NCI-H446 treated with DMSO at 0.1 percent for 48 hours (cell line): ENCODE data around the gene STARD9.
"Not testable (repeated sequence)": the region's sequence is repeated elsewhere in the genome, so short reads cannot be mapped to it uniquely, and the experiment has no call there.

Source experiments
- DNase-seq: peaks from one replicate; lab custom pipeline; 2025; lab: John Stamatoyannopoulos, UW

Gene STARD9

DNA sequence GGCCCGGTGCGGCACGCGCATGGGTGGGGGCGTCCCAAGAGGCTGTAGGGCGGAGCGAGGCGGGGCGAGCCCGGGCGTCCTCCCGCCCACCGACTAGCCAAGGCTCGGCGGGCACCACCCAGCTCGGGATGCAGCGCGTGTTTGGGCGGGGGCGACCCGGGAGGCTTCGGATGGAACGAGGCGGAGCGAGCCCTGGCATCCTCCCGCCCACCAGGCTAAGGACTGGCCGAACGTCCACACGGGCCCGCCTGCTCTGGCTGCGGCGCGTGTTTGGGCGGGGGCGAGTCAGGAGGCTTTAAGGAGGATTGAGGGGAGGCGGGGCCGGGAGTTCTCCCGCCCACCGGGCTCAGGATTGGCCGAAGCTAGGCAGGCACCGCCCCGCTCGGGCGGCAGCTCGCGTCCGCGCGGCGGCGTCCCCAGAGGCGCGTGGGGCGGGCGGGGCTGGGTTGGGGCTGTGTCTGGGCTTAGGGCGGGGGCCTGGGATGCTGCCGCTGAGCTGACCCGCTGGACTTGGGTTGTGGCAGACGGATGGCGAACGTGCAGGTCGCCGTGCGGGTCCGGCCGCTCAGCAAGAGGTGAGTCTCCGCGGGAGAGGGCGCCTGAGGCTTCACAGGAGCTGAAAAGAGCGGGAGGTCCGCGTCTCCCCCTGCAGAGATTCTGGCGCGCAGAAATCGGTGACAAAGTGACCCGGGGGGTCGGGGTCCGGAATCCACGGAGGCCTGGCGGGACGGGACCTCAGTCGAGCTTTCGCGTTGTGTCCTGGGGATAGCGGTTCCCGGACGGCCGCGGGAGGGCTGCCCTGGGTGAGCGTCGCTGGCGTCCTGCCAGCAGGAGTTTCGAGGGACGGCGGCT, at the start of gene STARD9:
Gene STARD9 (plus strand): TSS at position 419 of the 852 bp plus-strand sequence. CDS start 110 bp downstream, at position 529.
- peak; percentile 97 for DNase-seq

- no peak for DNase-seq
Measured at GRCh38 chr15:42528970-42529369, 46.4 kb upstream of the STARD9 start.

DNA sequence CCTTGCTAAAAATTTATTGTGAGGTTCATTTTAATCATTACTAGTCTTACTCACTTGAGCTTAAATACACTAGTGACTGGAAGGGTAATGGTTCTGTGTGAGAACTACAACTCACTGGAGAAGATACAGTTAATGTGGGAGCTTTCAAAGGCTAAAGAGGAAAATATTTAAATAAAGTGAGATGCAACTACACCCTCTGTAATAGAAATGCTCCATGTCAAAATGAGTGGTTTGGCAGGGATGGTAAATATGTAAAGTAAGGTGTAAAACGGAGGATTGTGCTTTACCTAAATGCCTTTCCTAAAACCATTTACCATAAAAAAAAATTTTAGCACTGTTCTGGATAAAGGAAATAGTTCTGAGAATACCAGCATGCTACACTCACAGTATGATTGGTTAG, 42.2 kb upstream of the STARD9 start:
- DNase-seq, result no peak

GRCh38 chr15:42544853-42545629, 30.4 kb upstream of the STARD9 start:
- DNase-seq, result no peak

DNA sequence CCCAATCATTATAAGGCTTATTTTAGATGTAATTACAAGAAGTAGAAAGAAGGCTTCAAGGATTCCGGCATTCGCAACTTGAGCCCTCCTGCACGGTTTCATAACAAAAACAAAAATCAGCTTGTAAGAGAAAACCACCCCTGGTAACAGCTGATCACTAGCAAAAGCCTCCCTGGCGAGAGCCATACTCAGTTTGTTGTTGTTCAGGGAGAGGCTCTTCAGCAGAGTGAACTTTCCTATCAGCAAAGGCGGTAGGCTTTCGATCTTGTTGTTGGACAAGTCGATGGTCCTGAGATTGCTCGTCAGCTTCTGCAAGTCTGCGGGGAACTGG, 27.5 kb upstream of the STARD9 start:
- no peak for DNase-seq

- peak; percentile 35 for DNase-seq
Measured at GRCh38 chr15:42548249-42549031, 27.0 kb upstream of the STARD9 start, which contains the start of the genes HAUS2 and LRRC57. Gene HAUS2, plus strand, starts transcription at chr15:42548838. Its CDS starts 35 bp downstream, at chr15:42548873. Gene LRRC57, minus strand, starts transcription at chr15:42548793. Its CDS starts 359 bp downstream, at chr15:42548434.

DNA sequence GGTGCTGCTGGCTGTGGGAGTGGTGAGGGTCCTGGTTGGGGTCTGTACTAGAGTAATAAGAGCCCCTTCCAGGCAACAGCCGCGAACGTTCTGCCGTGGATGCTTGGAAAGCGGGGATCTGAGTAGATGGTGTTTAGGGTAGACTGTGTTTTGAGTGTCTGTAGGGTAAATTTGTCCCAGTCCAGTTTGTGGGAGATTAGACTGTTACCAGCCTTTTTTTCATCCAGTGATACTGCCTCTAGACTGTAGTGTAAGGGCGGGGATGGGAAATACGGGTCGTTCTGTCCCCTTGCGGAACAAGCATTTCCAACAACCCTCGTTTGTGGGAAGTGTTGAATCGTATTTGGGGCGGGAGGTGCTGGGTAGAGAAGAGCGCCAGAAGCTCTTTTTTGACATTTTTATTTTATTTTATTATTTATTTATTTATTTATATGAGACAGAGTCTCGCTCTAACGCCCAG, 26.3 kb upstream of the STARD9 start:
- DNase-seq, result no peak

GRCh38 chr15:42549741-42550392, 25.5 kb upstream of the STARD9 start:
- no peak for DNase-seq

DNA sequence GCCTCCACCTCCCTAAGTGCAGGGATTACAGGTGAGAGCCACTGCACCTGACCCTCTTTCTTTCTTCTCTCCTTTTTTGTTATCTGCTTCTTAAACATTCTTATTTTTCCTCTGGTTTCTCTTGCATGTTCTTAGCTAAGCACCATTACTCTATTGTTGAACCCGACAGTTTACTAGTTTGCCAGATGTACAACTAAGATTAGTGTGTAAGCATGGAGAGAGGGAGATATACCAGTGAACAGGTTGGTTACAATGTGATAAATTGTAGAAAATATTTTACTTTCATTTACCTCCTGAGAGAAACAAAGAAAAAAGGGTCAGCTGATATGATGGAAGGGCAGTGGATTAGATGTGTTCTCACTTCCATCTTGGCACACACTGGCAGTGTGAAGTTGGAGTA, 21.9 kb upstream of the STARD9 start:
- DNase-seq, result no peak

DNA sequence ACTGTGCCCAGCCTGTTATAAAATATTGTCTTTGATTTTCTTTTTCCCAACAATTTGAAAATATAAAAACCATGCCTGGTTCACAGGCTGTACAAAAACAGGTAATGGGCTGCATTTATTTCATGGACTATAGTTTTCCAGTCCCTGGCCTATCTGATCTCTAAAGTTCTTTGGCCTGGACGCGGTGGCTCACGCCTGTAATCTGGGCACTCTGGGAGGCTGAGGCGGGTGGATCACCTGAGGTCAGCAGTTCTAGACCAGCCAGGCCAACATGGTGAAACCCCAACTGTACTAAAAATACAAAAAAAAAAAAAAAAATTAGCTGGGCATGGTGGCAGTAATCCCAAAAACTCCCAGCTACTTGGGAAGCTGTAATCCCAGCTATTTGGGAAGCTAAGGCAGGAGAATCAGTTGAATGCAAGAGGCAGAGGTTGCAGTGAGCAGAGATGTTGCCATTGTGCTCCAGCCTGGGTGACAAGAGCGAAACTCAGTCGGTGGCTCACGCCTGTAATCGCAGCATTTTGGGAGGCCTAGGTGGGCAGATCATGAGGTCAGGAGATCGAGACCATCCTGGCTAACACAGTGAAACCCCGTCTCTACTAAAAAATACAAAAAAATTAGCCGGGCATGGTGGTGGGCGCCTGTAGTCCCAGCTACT, 18.7 kb upstream of the STARD9 start:
- DNase-seq, result not testable (repeated sequence)

DNA sequence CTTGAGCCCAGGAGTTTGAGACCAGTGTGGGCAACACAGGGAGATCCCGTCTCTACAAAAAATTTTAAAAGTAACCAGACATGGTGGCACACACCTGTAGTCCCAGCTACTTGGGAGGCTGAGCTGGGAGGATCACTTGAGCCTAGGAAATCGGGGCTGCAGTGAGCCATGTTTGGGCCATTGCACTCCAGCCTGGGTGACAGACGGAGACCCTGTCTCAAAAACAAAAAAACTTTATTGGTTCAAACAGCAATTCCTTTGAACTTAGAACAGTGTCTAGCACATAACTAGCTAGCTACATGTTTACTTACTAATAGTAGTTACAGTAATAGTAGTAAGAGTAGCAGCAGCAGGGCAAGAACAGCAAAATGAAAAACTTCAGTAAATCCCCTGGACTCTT, 16.7 kb upstream of the STARD9 start:
- DNase-seq, result no peak

GRCh38 chr15:42576040-42576594, 711 bp downstream of the STARD9 start:
- no peak for DNase-seq

DNA sequence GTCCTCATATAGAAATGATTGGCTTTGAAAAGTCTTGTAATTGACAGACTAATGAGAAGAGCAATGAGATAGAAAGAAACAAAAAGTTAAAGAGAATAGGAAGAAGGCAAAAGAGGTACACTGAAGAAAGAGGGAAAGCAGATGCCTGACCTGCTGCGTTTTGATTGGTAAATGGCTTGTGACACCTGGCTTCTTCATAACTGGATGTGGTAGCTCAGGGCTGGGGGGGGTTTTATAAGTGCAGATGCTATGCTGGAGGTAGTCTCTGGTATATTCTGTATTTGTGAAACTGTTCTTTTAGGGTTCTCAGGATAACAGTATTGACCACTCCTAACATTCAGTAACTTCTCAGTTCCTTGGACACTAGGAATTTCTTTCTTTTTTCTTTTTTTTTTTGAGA, 1.4 kb downstream of the STARD9 start:
- no peak for DNase-seq

DNA sequence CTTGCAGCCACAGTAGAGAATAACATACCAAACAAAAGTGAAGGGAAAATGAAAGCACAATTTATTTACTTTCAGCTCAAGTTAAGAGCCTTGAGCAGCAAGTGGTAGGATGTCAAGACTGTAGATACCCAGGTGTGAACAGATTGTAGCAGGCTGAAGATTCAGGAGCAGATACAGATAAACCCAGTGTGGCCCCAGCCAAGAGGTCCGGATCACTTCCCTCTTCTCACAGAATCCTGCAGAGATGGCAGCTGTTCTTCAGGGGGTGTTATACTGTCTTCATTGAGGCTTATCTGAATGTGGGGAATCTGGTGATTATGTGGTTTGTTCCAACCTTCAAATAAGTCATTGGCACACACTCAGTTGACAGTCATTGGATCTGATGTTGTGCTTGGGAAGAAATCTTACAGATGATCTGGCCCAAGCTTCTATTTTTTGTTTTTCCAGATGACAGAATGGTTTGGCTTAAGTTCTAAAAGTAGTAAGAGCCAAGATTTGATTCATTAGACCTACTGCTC, 2.2 kb downstream of the STARD9 start:
- DNase-seq, result peak; percentile 54

DNA sequence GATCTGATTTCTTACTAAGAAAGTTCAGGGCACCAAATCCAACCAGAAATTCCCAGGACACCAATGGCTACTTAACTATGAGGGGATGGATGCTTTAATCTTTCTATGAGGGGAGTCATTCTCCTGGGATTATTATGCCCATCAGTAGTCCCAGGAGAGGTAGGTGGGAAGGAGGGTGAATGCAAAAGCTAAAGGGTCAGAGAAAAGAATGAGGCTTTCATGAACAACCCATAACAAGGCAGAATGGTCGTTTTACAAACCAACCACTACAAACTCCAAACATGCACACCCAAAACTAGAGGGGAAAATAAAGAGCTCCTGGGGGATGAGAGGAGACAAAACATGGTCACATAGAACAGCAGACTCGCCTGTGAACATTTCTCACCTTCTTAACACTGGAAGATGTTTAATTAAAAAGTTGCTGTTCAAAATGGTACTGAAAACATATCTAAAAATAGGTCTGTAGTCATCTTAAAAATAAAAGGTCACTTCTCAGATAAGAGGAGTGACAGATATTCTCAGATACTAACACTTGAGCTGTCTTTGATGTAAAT, 3.7 kb downstream of the STARD9 start:
- no peak for DNase-seq

- DNase-seq, result no peak
Measured at GRCh38 chr15:42581272-42581730, 5.9 kb downstream of the STARD9 start.

DNA sequence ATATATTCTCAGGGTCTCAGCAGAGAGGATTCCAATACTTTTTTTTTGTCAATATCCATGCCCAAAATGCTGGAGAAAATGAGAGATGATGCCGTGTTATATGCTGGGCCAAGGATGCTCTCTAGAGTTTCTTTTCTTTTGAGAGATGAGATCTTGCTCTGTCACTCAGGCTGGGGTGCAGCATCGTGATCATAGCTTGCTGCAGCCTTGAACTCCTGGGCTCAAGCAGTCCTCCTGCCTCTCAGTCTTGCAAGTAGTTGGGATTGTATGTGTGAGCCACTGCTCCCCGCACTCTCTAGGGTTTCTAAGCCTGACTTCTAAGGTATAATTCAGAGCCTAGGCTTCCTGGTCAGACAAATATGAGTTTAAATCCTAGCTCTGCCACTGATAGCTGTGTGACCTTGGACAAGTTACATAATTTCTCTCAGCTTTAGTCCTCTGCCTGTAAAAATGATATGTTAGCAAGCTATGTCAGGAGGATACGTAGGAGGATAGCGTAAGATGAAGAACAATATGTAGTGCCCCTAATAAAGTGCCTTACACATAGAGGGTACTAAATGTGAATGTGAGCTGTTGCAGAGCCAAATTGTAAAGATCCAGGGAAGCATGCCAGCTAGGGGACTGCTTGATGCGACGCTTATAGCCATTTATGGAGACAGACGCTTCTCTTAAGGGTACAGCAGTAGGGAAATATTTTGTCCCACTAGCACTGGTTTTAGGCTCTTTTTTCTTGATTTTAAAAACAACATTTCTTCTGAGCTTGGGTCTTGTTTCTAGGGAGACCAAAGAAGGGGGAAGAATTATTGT, 7.4 kb downstream of the STARD9 start:
- no peak for DNase-seq

DNA sequence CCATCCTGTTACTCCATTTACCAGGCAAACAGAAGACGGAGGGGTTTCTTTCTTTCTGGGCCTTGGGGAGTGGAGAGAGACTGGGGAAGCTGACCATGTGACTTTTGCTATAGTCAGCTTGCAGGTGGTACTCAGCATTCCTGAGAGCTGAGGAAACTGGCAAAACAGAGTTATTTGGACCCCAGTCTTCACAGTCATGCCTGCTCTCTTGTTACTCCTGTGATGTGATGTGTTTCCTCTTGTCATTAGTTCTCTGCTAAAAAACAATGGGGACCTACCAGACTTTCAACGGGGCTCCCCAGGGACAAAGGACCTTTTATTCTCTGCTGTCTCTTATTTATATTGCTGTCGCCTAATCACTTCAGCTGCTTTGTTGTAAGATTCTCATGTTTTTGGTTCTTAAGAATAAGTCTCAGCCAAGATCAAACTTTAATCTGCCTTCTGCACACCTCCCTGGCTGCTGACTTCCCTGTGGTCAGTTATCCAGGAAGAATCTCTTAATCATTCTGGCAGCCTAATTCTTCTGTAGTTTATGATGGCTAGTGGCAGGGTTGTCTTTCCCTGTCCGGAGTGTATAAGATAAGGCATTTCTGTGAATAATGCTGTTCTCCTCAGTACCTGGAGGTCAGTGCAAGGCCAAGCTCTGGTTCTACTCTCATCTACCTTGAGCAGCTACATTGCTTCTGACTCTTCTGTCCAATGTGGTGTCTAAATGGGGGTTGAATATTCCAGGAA, 8.8 kb downstream of the STARD9 start:
- DNase-seq, result no peak
